Stimulated activated memory B cell treated with anti-CD40 and anti-IgM and Interleukin-4, amounts not matched to agents 10 μg/mL and 1 μg/mL and 100 μg/mL, for 72 hours (primary cell): ENCODE measurements around the gene VWA5B2.
"Not testable (repeated sequence)": the region's sequence is repeated elsewhere in the genome, so short reads cannot be mapped to it uniquely, and the experiment has no call there.

Source experiments
- ATAC-seq: fragments of 150-1000 bp; cut with Tn5 transposase; 2 replicates; pipeline ENCODE4 v1.10.0; 2021
- H3K27ac Mint-ChIP-seq: one replicate; pipeline ENCODE4 v1.8.0; 2022; ENCODE audit warnings: mild to moderate bottlenecking, mixed read lengths
- H3K27me3 Mint-ChIP-seq: one replicate; pipeline ENCODE4 v1.8.0; 2022; ENCODE audit warnings: mixed read lengths
- H3K36me3 Mint-ChIP-seq: one replicate; pipeline ENCODE4 v1.8.0; 2022; ENCODE audit warnings: mixed read lengths
- H3K4me1 Mint-ChIP-seq: one replicate; pipeline ENCODE4 v1.8.0; 2022; ENCODE audit warnings: mixed read lengths
- H3K4me3 Mint-ChIP-seq: one replicate; pipeline ENCODE4 v1.8.0; 2022; ENCODE audit warnings: mild to moderate bottlenecking, moderate library complexity, mixed read lengths
- H3K9me3 Mint-ChIP-seq: one replicate; pipeline ENCODE4 v1.8.0; 2022; ENCODE audit warnings: mixed read lengths

VWA5B2 gene

GRCh38 chr3:184249412-184250166 is 20.2 kb downstream of the VWA5B2 start, which contains the start of gene EEF1AKMT4:
EEF1AKMT4 (plus strand) TSS chr3:184249672; CDS start chr3:184249695, 23 bp downstream.
- Mint-ChIP-seq H3K4me1 (peaks cover 34% of the 10 kb centered on the region), H3K27me3 (no peaks in the 10 kb centered on the region), H3K36me3 (peaks cover 14% of the 10 kb centered on the region), H3K4me3 (peak within 1 kb of the TSS; percentile 98), H3K27ac (peak within 1 kb of the TSS; percentile 100), H3K9me3 (no peaks in the 10 kb centered on the region)
- peak; percentile 97 for ATAC-seq

- Mint-ChIP-seq H3K4me3 (peak overlapping the region; percentile 98), H3K4me1 (peaks cover 34% of the 10 kb centered on the region), H3K36me3 (peaks cover 7% of the 10 kb centered on the region), H3K9me3 (no peaks in the 10 kb centered on the region), H3K27ac (peak overlapping the region; percentile 100), H3K27me3 (no peaks in the 10 kb centered on the region)
- ATAC-seq: peak; percentile 85
Observed at GRCh38 chr3:184250167-184250828, 20.9 kb downstream of the VWA5B2 start.

GRCh38 chr3:184255291-184256039 is 26.1 kb downstream of the VWA5B2 start:
- Mint-ChIP-seq H3K4me1 (peaks cover 6% of the 10 kb centered on the region), H3K27ac (no peak overlapping the region), H3K9me3 (no peaks in the 10 kb centered on the region), H3K27me3 (peaks cover 19% of the 10 kb centered on the region), H3K36me3 (peaks cover 20% of the 10 kb centered on the region), H3K4me3 (no peak overlapping the region)
- no peak for ATAC-seq

- no peak for ATAC-seq
- no peaks in the 10 kb centered on the region for H3K9me3 Mint-ChIP-seq
- peaks cover 17% of the 10 kb centered on the region for H3K4me1 Mint-ChIP-seq
- H3K27me3 Mint-ChIP-seq: peaks cover 34% of the 10 kb centered on the region
- H3K36me3 Mint-ChIP-seq: peaks cover 20% of the 10 kb centered on the region
- no peak overlapping the region for H3K4me3 Mint-ChIP-seq
- no peak overlapping the region for H3K27ac Mint-ChIP-seq
Observed at GRCh38 chr3:184257083-184257915, 27.9 kb downstream of the VWA5B2 start.

DNA sequence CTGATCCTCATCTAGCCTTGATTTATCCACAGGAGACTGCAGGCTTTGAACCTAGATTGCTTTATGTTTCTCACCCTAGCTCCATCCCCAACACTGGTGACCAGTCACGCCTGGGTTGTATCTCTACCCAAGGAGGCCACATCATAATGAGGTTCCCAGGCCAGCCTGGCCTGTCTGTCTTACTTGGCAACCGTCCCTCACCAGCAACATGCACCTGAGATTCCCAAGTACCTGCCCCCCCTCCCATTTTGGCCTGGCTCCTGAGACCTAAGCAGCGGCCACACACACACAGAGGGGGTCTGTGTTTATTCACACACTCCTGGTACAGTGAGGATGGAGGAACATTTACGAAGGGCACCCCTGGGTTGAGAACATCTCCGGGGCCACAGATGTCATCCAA is 29.5 kb downstream of the VWA5B2 start:
- ATAC-seq: no peak

DNA sequence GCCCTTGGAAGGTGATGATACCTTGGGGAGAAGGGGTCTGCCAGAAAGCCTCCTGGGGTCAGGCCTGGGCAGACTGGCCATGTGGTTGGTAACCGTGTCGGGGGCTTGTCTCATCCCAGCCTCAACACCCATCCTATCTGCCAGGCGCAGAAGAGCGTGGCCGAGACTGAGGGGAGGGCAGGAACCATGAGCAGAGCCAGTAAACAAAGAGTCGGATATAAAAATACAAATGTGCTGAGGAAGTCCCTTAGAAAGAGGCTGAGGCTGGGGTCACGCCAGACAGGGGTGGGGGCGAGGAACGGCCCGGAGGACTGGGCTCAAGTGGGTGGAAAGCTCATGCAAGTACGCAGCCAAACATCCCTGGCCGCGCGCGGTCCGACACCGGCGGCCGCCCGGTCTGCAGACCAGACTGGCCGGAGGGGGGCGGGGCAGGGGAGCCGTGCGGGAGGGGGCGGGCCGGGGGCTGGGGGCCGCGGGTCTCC is 30.1 kb downstream of the VWA5B2 start:
- H3K27me3 Mint-ChIP-seq: peaks cover 47% of the 10 kb centered on the region
- ATAC-seq: no peak
- H3K36me3 Mint-ChIP-seq: peaks cover 20% of the 10 kb centered on the region
- no peak overlapping the region for H3K27ac Mint-ChIP-seq
- peaks cover 18% of the 10 kb centered on the region for H3K4me1 Mint-ChIP-seq
- peak overlapping the region; percentile 63 for H3K4me3 Mint-ChIP-seq
- H3K9me3 Mint-ChIP-seq: no peaks in the 10 kb centered on the region

More for the DNA sequence above, 29.5 kb downstream of the VWA5B2 start:
- peaks cover 20% of the 10 kb centered on the region for H3K36me3 Mint-ChIP-seq
- H3K27me3 Mint-ChIP-seq: peaks cover 47% of the 10 kb centered on the region
- H3K4me3 Mint-ChIP-seq: peak overlapping the region; percentile 63
- H3K4me1 Mint-ChIP-seq: peaks cover 18% of the 10 kb centered on the region
- H3K27ac Mint-ChIP-seq: no peak overlapping the region
- no peaks in the 10 kb centered on the region for H3K9me3 Mint-ChIP-seq

- peaks cover 20% of the 10 kb centered on the region for H3K36me3 Mint-ChIP-seq
- H3K27ac Mint-ChIP-seq: no peak overlapping the region
- H3K9me3 Mint-ChIP-seq: no peaks in the 10 kb centered on the region
- H3K4me1 Mint-ChIP-seq: peaks cover 18% of the 10 kb centered on the region
- peak; percentile 63 for ATAC-seq
- peaks cover 47% of the 10 kb centered on the region for H3K27me3 Mint-ChIP-seq
- H3K4me3 Mint-ChIP-seq: peak overlapping the region; percentile 51
Observed at GRCh38 chr3:184259878-184260723, 30.7 kb downstream of the VWA5B2 start.

- Mint-ChIP-seq H3K27ac (no peak overlapping the region), H3K4me3 (peak overlapping the region; percentile 55), H3K4me1 (peaks cover 18% of the 10 kb centered on the region), H3K9me3 (no peaks in the 10 kb centered on the region), H3K27me3 (peaks cover 48% of the 10 kb centered on the region), H3K36me3 (peaks cover 20% of the 10 kb centered on the region)
- ATAC-seq: no peak
Observed at GRCh38 chr3:184260724-184261269, 31.4 kb downstream of the VWA5B2 start.

- Mint-ChIP-seq H3K36me3 (peaks cover 20% of the 10 kb centered on the region), H3K27me3 (peaks cover 54% of the 10 kb centered on the region), H3K4me1 (peaks cover 18% of the 10 kb centered on the region), H3K4me3 (peak within 1 kb of the TSS; percentile 55), H3K27ac (no peak within 1 kb of the TSS), H3K9me3 (no peaks in the 10 kb centered on the region)
- peak; percentile 68 for ATAC-seq
Observed at GRCh38 chr3:184261270-184261853, 32.0 kb downstream of the VWA5B2 start, which contains the start of gene CAMK2N2. CAMK2N2 (minus strand) TSS chr3:184261553; CDS start chr3:184261285, 268 bp downstream.

DNA sequence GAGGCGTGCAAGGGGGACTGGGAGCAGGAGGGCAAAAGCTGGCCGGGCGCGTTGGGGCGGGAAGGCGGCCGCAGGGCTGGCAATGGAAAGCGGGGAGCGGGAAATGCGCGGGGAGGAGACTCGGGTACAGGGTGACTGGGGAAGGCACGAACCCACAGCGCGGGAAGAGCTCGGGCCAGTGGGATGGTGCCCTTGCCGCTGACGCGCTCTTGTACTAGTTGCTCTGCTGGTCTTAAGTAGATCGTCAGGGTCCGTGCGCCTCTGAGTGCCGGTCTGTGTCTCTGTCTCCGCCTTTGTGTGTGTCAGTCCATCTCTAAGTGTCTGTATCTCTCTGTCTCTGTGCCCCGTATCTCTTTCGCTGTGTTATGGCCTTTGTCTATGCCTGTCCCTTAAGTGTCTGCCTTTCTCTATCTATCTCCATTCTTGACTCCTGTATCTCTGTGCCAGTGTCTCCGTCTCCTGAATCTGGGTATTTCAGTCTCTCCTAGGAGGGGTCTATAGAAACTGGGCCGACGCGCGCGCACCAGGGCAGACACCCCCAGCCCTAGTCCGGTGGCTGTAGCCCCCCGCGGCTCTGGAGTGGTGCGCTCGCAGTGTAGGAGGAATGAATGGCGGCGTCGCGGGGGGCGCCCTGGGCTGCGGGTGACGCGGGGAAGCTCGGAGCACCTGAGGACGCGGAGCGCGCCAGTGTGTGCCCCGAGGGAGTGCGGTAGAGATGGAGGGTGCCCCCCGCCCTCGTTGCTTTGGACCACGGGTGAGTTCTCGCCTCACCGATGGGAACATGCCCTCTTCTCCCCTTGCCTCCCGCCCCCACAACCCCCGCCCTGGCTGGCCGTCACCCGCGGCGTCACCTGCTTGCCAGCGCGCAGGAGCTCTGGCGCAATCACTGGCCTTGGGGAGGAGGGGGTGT is 32.7 kb downstream of the VWA5B2 start:
- Mint-ChIP-seq H3K4me3 (peak overlapping the region; percentile 55), H3K9me3 (peaks cover under 1% of the 10 kb centered on the region), H3K27ac (no peak overlapping the region), H3K36me3 (peaks cover 21% of the 10 kb centered on the region), H3K27me3 (peaks cover 61% of the 10 kb centered on the region), H3K4me1 (peaks cover 18% of the 10 kb centered on the region)
- peak; percentile 22 for ATAC-seq

- ATAC-seq: no peak
- peaks cover 19% of the 10 kb centered on the region for H3K36me3 Mint-ChIP-seq
- H3K27me3 Mint-ChIP-seq: peaks cover 68% of the 10 kb centered on the region
- H3K9me3 Mint-ChIP-seq: peaks cover 5% of the 10 kb centered on the region
- peak overlapping the region; percentile 38 for H3K4me3 Mint-ChIP-seq
- no peak overlapping the region for H3K27ac Mint-ChIP-seq
- H3K4me1 Mint-ChIP-seq: peaks cover 18% of the 10 kb centered on the region
Observed at GRCh38 chr3:184262764-184263179, 33.4 kb downstream of the VWA5B2 start.

- H3K9me3 Mint-ChIP-seq: peaks cover 10% of the 10 kb centered on the region
- not testable (repeated sequence) for ATAC-seq, H3K4me1 Mint-ChIP-seq, H3K4me3 Mint-ChIP-seq, H3K27ac Mint-ChIP-seq, H3K36me3 Mint-ChIP-seq
- peaks cover 64% of the 10 kb centered on the region for H3K27me3 Mint-ChIP-seq
Observed at GRCh38 chr3:184267249-184267648, 37.9 kb downstream of the VWA5B2 start.
